ENCODE results near the gene PITHD1. TPM values are rescaled to one million over a fixed set of nuclear protein-coding genes. Genes with fewer than 3 reads are reported as not detected.
A peak's percentile ranks its signal among the peaks of the same experiment; 100 is the strongest.

PITHD1 gene
- total and polyA plus RNA-seq, 2 donors (not counting 3 experiments of a cell fraction or from before 2014, with no cell fraction given), result 35.8 to 43.1 TPM

DNA sequence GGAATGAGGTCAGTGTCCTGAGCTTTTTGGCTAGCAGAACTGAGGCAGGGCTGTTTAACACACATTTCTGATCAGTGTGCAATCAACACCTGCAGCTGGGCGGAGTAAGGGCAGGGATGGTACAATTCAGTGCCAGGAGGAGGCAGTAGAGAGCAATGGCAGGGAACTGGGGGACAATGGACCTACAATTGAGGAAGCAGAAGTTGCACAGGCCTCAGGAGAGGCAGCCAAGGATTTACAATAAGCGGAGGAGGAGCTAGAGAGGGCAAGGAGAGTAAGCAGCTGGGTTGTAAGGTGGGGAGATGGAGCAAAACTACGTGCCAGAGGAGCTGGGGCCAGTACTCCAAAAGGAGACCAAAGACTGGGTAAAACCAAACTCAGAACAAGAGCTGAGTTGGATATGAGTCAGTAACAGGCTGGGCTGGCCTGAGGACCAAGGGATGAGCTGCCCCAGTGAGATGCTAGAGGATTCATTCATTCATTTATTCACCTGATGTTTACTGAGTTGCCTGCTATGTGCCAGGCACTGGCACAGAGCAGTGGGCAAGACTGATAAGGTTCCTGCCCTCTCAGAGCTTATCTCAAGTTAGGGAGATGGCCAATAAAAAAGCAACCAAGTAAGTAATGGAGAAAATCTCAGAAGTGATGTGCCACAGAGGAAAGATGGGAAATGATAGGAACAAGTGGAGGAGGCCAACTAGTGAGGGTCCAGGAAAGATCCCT is 32.8 kb downstream of the PITHD1 start:
- Histone ChIP-seq H3K4me1 (ENCODE audit: control insufficient read depth, extremely low read depth, insufficient read depth, low read length) (no peaks in the 10 kb centered on the region), H3K9ac (replicated peaks; ENCODE audit: extremely low read depth, insufficient read depth, low read length) (no peak overlapping the region), H3K36me3 (ENCODE audit: control insufficient read depth in 2 of 2, extremely low read depth in 1 of 2, insufficient read depth in 2 of 2, low read length in 2 of 2) (peaks cover 0 to 6% of the 10 kb centered on the region in 2 experiments), H3K9me1 (replicated peaks; ENCODE audit: control insufficient read depth, extremely low read depth, insufficient read depth, low read length) (no peaks in the 10 kb centered on the region), H3K79me2 (ENCODE audit: control insufficient read depth, insufficient read depth, low read length) (no peaks in the 10 kb centered on the region), H3K27ac (ENCODE audit: insufficient read depth, low read depth, low read length) (no peak overlapping the region), H3K4me2 (ENCODE audit: insufficient read depth, low read length) (no peak overlapping the region), H3K9me3 (replicated peaks; ENCODE audit: control insufficient read depth, insufficient read depth, low read length) (no peaks in the 10 kb centered on the region), H3K27me3 (ENCODE audit: control insufficient read depth in 2 of 2, insufficient read depth in 2 of 2, low read length in 2 of 2) (no peaks in the 10 kb centered on the region), H2AFZ (ENCODE audit: low read depth, low read length) (no peak overlapping the region), H3K4me3 (replicated peaks in 1 of 3; ENCODE audit: insufficient read depth in 1 of 3, low read depth in 1 of 3, low read length in 3 of 3) (no peak overlapping the region), H4K20me1 (replicated peaks; ENCODE audit: control insufficient read depth, extremely low read depth, insufficient read depth, low read length) (no peaks in the 10 kb centered on the region)
- peak; percentile 52 for DNase-seq (ENCODE audit: low read depth, low spot score)
- intact Hi-C loops (cut with micrococcal nuclease) (no loop called here), dilution Hi-C loops (cut with MboI; ENCODE audit: extremely low pct_ligation_motif_present, low sequenced_read_pairs) (no loop called here)
- ChIA-PET CTCF (interaction anchor here (0.7 to 4.0 kb wide), 23 partner anchors 8 to 218 kb away, joined by 3 to 28 read pairs (median 5); partner anchors contain the start of genes FUCA1, GALE and HMGCL), POLR2A (interaction anchor here (0.8 to 1.0 kb wide), 2 partner anchors 12 to 14 kb away, joined by 3 to 4 read pairs; partner anchors contain the start of gene HMGCL)
- peak; percentile 64 for FAIRE-seq
- no TSS peak for BruUV-seq (replicated peaks)
- TF ChIP-seq, protein P1, sequence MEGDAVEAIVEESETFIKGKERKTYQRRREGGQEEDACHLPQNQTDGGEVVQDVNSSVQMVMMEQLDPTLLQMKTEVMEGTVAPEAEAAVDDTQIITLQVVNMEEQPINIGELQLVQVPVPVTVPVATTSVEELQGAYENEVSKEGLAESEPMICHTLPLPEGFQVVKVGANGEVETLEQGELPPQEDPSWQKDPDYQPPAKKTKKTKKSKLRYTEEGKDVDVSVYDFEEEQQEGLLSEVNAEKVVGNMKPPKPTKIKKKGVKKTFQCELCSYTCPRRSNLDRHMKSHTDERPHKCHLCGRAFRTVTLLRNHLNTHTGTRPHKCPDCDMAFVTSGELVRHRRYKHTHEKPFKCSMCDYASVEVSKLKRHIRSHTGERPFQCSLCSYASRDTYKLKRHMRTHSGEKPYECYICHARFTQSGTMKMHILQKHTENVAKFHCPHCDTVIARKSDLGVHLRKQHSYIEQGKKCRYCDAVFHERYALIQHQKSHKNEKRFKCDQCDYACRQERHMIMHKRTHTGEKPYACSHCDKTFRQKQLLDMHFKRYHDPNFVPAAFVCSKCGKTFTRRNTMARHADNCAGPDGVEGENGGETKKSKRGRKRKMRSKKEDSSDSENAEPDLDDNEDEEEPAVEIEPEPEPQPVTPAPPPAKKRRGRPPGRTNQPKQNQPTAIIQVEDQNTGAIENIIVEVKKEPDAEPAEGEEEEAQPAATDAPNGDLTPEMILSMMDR (IDR thresholded peaks at IDR 0.05; ENCODE audit: extremely low read depth in 1 of 2, insufficient read depth in 1 of 2, low read depth in 1 of 2, low read length in 2 of 2), result peak; percentile 69 to 72
- TF ChIP-seq GATA2 (IDR thresholded peaks at IDR 0.05; ENCODE audit: insufficient read depth, insufficient read length, low read depth, low read length) (no peak), FOS (IDR thresholded peaks at IDR 0.05; ENCODE audit: borderline replicate concordance, insufficient read depth, low read length) (no peak), MYC (IDR thresholded peaks at IDR 0.05; ENCODE audit: low read depth, low read length) (no peak), EZH2 (IDR thresholded peaks at IDR 0.05; ENCODE audit: borderline replicate concordance, low read depth, low read length, severe bottlenecking) (no peak), POLR2A (IDR thresholded peaks at IDR 0.05; ENCODE audit: low read depth, low read length) (no peak), POLR2AphosphoS5 (IDR thresholded peaks at IDR 0.05; ENCODE audit: insufficient read depth, low read depth, low read length) (no peak), JUN (IDR thresholded peaks at IDR 0.05; ENCODE audit: borderline replicate concordance, insufficient read depth, insufficient read length, low read depth) (no peak)
- TF ChIP-seq, protein P2, sequence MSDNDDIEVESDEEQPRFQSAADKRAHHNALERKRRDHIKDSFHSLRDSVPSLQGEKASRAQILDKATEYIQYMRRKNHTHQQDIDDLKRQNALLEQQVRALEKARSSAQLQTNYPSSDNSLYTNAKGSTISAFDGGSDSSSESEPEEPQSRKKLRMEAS (IDR thresholded peaks at IDR 0.05; ENCODE audit: insufficient read depth, insufficient read length), result no peak
